Trophoblast cell (in vitro differentiated cells and primary cell): ENCODE results near the gene C11orf68.

Experiments used
- DNase-seq, 2 donors: peaks; one replicate each; pipeline ENCODE4 v3.0.0-alpha.2; 2016
- H2AFZ ChIP-seq: 2 replicates; pipeline ENCODE4 v1.6.1; 2013; ENCODE audit warnings: low read length, moderate library complexity, mild to moderate bottlenecking; ENCODE audit not compliant: insufficient read depth, poor library complexity
- H2AK5ac ChIP-seq: 2 replicates; pipeline ENCODE4 v1.6.1; 2013; ENCODE audit warnings: mild to moderate bottlenecking, low read length
- H2BK120ac ChIP-seq: 2 replicates; pipeline ENCODE4 v1.6.1; 2013; ENCODE audit warnings: low read length, mild to moderate bottlenecking, moderate library complexity; ENCODE audit not compliant: insufficient read depth, poor library complexity
- H2BK12ac ChIP-seq: 2 replicates; pipeline ENCODE4 v1.6.1; 2013; ENCODE audit warnings: mild to moderate bottlenecking, low read length, moderate library complexity
- H2BK5ac ChIP-seq: 2 replicates; pipeline ENCODE4 v1.6.1; 2013; ENCODE audit warnings: low read length, low read depth, moderate library complexity, mild to moderate bottlenecking; ENCODE audit not compliant: poor library complexity
- H3K14ac ChIP-seq: 2 replicates; pipeline ENCODE4 v1.6.1; 2013; ENCODE audit warnings: mild to moderate bottlenecking, low read length
- H3K18ac ChIP-seq: 2 replicates; pipeline ENCODE4 v1.6.1; 2013; ENCODE audit warnings: mild to moderate bottlenecking, low read length
- H3K23ac ChIP-seq: 2 replicates; pipeline ENCODE4 v1.6.1; 2013; ENCODE audit warnings: low read length
- H3K27ac ChIP-seq: 2 replicates; pipeline ENCODE4 v1.5.1; 2013; ENCODE audit warnings: low read depth, mild to moderate bottlenecking, inconsistent platforms, low read length, moderate library complexity
- H3K27me3 ChIP-seq: 2 replicates; pipeline ENCODE4 v1.6.1; 2013; ENCODE audit warnings: inconsistent platforms, mild to moderate bottlenecking, low read length, moderate library complexity; ENCODE audit not compliant: insufficient read depth
- H3K36me3 ChIP-seq, 2 experiments: 1 replicate in 1 of 2; 2 replicates in 1 of 2; pipeline ENCODE4 v1.6.1; 2013; ENCODE audit warnings: low read length in 2 of 2, mild to moderate bottlenecking in 2 of 2, moderate library complexity in 1 of 2; ENCODE audit not compliant: insufficient read depth in 2 of 2, control insufficient read depth in 1 of 2
- H3K4ac ChIP-seq: 2 replicates; pipeline ENCODE4 v1.6.1; 2013; ENCODE audit warnings: low read depth, mild to moderate bottlenecking, low read length, moderate library complexity
- H3K4me1 ChIP-seq, 2 experiments: 1 replicate in 1 of 2; 2 replicates in 1 of 2; pipeline ENCODE4 v1.6.1; 2013; ENCODE audit warnings: low read length in 2 of 2, mild to moderate bottlenecking in 2 of 2, moderate library complexity in 1 of 2; ENCODE audit not compliant: insufficient read depth in 2 of 2, control insufficient read depth in 1 of 2
- H3K4me2 ChIP-seq: 2 replicates; pipeline ENCODE4 v1.6.1; 2013; ENCODE audit warnings: inconsistent platforms, mild to moderate bottlenecking, low read length, moderate library complexity
- H3K4me3 ChIP-seq: 2 replicates; pipeline ENCODE4 v1.5.1; 2013; ENCODE audit warnings: mild to moderate bottlenecking, low read depth, low read length, inconsistent platforms
- H3K79me1 ChIP-seq: one replicate; pipeline ENCODE4 v1.6.1; 2013; ENCODE audit warnings: low read length
- H3K79me2 ChIP-seq: 2 replicates; pipeline ENCODE4 v1.6.1; 2013; ENCODE audit warnings: low read length, mild to moderate bottlenecking; ENCODE audit not compliant: control insufficient read depth, insufficient read depth, poor library complexity
- H3K9ac ChIP-seq: 2 replicates; pipeline ENCODE4 v1.6.1; 2013; ENCODE audit warnings: mild to moderate bottlenecking, low read length
- H3K9me3 ChIP-seq: 2 replicates; pipeline ENCODE4 v1.6.1; 2013; ENCODE audit warnings: low read depth, mild to moderate bottlenecking, control low read depth, inconsistent platforms, low read length; ENCODE audit not compliant: insufficient read depth
- H4K12ac ChIP-seq: 2 replicates; pipeline ENCODE4 v1.6.1; 2013; ENCODE audit warnings: low read depth, mild to moderate bottlenecking, low read length, moderate library complexity
- H4K8ac ChIP-seq: 2 replicates; pipeline ENCODE4 v1.6.1; 2013; ENCODE audit warnings: low read depth, mild to moderate bottlenecking, low read length, moderate library complexity
- H4K91ac ChIP-seq: one replicate; pipeline ENCODE4 v1.6.1; 2013; ENCODE audit warnings: low read depth, mild to moderate bottlenecking, low read length, moderate library complexity
- WGBS: extraction: QIAGEN DNeasy Blood & Tissue Kit; methylation state at CpG from one replicate; pipeline ENCODE4 v1.1.7; 2013; ENCODE audit warnings: missing lambda C conversion rate; ENCODE audit not compliant: insufficient read length, insufficient coverage; ENCODE audit errors: extremely low coverage; 5-methylcytosine and 5-hydroxymethylcytosine counted together

The C11orf68 gene

DNA sequence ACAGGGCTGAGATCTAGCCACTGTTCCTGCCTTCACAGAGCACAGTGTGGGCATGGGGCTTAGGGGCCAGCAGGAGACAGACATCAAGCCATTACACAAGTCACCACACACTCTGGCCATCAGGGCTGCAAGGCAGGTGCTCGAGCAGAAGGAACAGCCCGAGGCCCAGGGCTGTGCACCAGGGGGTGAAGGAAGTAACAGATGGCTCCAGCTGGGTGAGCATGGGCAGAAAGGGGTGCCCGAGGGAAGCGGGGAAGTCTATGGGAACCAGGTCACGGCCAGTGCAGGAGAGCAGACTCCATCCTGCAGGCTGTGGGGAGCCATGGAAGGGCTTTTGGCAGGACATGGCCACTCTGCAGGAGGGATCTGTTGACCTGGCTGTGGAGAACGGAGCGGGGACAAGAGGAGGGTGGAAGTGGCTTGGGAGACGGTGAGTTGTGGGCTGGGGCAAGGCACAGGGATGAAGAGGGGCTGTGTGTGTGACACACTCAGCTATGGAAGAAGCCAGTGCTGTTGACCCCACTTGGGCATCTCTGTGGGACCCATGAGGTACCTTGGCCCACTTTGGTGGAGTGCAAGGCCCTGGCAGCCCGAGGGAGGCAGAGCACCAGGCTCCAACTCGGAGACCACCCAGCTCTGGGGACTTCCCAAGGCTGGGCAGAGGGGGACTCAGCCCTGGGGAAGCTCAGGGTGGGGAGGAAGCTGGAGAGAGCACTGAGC is 3.6 kb downstream of the C11orf68 start:
- Histone ChIP-seq H3K4me2 (peak overlapping the region; percentile 27), H3K27ac (peak overlapping the region; percentile 62), H2AFZ (no peak overlapping the region), H2BK12ac (peak overlapping the region; percentile 46), H3K9ac (no peak overlapping the region), H4K91ac (peak overlapping the region; percentile 68), H3K18ac (peak overlapping the region; percentile 59), H3K36me3 (peaks cover 8 to 9% of the 10 kb centered on the region in 2 experiments), H3K27me3 (no peaks in the 10 kb centered on the region), H3K4ac (peak overlapping the region; percentile 1), H3K79me1 (peaks cover 19% of the 10 kb centered on the region), H3K79me2 (peaks cover 10% of the 10 kb centered on the region), H4K8ac (peak overlapping the region; percentile 54), H4K12ac (no peak overlapping the region), H2BK5ac (peak overlapping the region; percentile 28), H3K14ac (peak overlapping the region; percentile 44), H3K9me3 (no peaks in the 10 kb centered on the region), H2AK5ac (peak overlapping the region; percentile 83), H3K23ac (no peak overlapping the region), H3K4me1 (peaks cover 40 to 43% of the 10 kb centered on the region in 2 experiments), H3K4me3 (no peak overlapping the region), H2BK120ac (peak overlapping the region; percentile 42)
- WGBS = no CpG with 5 or more reads among the region's 10 CpGs
- no peak for DNase-seq

DNA sequence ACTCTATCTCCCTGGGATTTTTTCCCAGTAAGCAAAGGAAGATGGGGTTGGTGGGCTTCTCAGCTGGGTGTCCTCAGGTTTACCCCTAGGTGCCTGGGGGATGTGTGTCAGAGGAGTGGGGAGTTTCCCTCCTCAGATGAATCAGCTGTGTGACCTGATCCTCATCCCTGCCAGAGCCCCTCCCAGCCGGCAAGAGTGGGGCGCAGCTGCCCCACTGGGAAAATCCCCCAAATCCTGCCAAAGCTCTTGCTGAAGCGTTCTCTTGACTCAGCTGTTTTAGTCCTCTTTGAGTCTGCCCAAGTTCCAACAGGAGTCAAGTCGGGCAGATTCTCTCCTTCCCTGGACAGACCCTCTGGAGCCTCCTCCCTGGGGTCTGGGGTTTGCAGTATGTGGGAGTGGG is 6.0 kb downstream of the C11orf68 start:
- Histone ChIP-seq H4K8ac (no peak overlapping the region), H4K91ac (no peak overlapping the region), H3K14ac (no peak overlapping the region), H2BK5ac (peak overlapping the region; percentile 9), H2AK5ac (no peak overlapping the region), H3K4me3 (no peak overlapping the region), H3K9ac (no peak overlapping the region), H4K12ac (no peak overlapping the region), H3K79me1 (peaks cover 12% of the 10 kb centered on the region), H3K9me3 (no peaks in the 10 kb centered on the region), H3K4me2 (no peak overlapping the region), H3K36me3 (peaks cover 8 to 9% of the 10 kb centered on the region in 2 experiments), H3K4me1 (peaks cover 32 to 33% of the 10 kb centered on the region in 2 experiments), H2BK12ac (no peak overlapping the region), H2AFZ (no peak overlapping the region), H3K4ac (no peak overlapping the region), H3K27me3 (no peaks in the 10 kb centered on the region), H3K79me2 (no peaks in the 10 kb centered on the region), H3K27ac (no peak overlapping the region), H3K23ac (no peak overlapping the region), H2BK120ac (no peak overlapping the region), H3K18ac (no peak overlapping the region)
- no peak for DNase-seq
- WGBS = no CpG with 5 or more reads among the region's 4 CpGs

DNA sequence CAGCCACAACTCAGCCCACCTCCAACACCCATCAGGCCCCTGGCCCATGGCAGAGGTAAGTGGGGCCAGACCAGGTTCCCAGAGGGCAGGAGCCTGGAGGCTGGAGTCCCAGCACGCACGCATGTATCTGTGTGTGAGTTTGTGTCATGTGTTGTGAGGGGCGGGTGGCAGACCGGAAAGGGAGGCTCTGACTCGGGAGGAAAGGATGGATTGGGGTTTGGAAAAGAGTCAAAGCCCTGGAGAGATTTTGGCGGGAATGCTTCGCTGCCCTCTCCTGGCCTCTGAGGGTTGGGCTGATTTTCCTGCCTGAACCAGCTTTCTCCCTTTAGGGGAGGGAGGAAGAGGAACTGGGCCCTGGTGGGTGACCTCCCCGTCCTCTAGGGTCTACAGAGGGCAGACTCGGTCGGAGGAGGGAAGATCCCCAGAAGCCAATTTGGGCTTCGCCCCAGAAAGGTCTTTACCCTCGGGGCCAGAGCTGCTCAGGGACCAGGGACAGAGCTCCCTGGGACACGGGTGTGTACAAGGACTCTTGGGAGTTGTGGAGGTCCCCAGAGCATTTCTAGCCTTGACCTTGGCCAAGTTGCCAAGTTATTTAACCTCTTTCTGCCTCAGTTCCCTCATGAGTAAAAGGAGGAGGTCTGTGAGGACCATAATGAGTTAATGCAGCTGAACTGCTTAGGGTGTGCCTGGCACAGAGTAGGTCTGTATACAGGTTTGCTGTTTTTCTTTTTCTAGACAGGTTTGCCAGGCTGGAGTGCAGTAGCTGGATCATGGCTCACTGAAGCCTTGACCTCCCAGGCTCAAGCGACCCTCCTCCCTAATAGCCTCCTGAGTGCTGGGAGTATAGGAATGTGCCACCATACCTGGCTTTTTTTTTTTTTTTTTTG is 6.9 kb downstream of the C11orf68 start:
- no peak overlapping the region for H3K14ac ChIP-seq
- DNase-seq = no peak
- peaks cover 0 to 3% of the 10 kb centered on the region in 2 experiments for H3K36me3 ChIP-seq
- H3K9me3 ChIP-seq = no peaks in the 10 kb centered on the region
- no peak overlapping the region for H3K4me3 ChIP-seq
- no peak overlapping the region for H3K9ac ChIP-seq
- no CpG with 5 or more reads among the region's 14 CpGs for WGBS
- peak overlapping the region; percentile 14 for H2AK5ac ChIP-seq
- H3K79me1 ChIP-seq = peaks cover 12% of the 10 kb centered on the region
- H3K4me2 ChIP-seq = no peak overlapping the region
- H4K12ac ChIP-seq = peak overlapping the region; percentile 12
- H3K23ac ChIP-seq = no peak overlapping the region
- no peak overlapping the region for H2BK120ac ChIP-seq
- H3K79me2 ChIP-seq = no peaks in the 10 kb centered on the region
- no peak overlapping the region for H2BK5ac ChIP-seq
- peak overlapping the region; percentile 8 for H4K91ac ChIP-seq
- H2AFZ ChIP-seq = no peak overlapping the region
- H3K27me3 ChIP-seq = no peaks in the 10 kb centered on the region
- no peak overlapping the region for H3K4ac ChIP-seq
- H3K18ac ChIP-seq = peak overlapping the region; percentile 9
- peak overlapping the region; percentile 25 for H2BK12ac ChIP-seq
- no peak overlapping the region for H3K27ac ChIP-seq
- H3K4me1 ChIP-seq = peaks cover 23 to 25% of the 10 kb centered on the region in 2 experiments
- H4K8ac ChIP-seq = peak overlapping the region; percentile 30

DNA sequence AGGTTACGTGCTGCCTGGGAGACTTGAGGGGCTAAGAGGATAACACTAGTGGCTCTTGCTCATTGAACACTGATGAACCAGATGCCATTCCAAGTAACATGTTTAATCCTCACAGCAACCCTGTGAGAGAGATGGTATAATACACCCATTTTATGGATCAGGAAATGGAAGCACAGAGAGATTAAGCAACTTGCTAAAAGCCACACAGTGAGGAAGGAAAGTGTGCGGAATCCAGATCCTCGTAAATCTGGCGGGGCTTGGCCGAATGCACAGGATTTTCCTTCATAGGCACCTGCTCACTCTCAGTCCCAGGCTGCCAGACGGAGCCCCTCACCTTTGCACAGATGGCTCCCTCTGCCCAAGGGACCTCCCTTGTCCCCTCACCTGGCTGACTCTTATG is 11.0 kb downstream of the C11orf68 start:
- no peak overlapping the region for H3K4ac ChIP-seq
- no peak overlapping the region for H3K23ac ChIP-seq
- H3K27ac ChIP-seq = no peak overlapping the region
- H3K9me3 ChIP-seq = no peaks in the 10 kb centered on the region
- no peak overlapping the region for H2BK120ac ChIP-seq
- no peak overlapping the region for H2AK5ac ChIP-seq
- no peak overlapping the region for H2BK12ac ChIP-seq
- no peaks in the 10 kb centered on the region for H3K79me2 ChIP-seq
- DNase-seq = no peak
- no peak overlapping the region for H4K91ac ChIP-seq
- H3K27me3 ChIP-seq = no peaks in the 10 kb centered on the region
- H3K18ac ChIP-seq = no peak overlapping the region
- H2BK5ac ChIP-seq = no peak overlapping the region
- H3K36me3 ChIP-seq = no peaks in the 10 kb centered on the region
- no peak overlapping the region for H4K8ac ChIP-seq
- H3K4me3 ChIP-seq = no peak overlapping the region
- H3K79me1 ChIP-seq = peaks cover 4% of the 10 kb centered on the region
- WGBS = no CpG with 5 or more reads among the region's 6 CpGs
- no peak overlapping the region for H3K9ac ChIP-seq
- no peak overlapping the region for H2AFZ ChIP-seq
- no peak overlapping the region for H4K12ac ChIP-seq
- H3K4me2 ChIP-seq = no peak overlapping the region
- H3K14ac ChIP-seq = no peak overlapping the region
- H3K4me1 ChIP-seq = peaks cover 10 to 11% of the 10 kb centered on the region in 2 experiments
